Activated CD8-positive, alpha-beta memory T cell treated with anti-CD3 and anti-CD28 coated beads, Interleukin-2, amount 50 U/mL, for 24 hours (primary cell): ENCODE results near the gene S100A2.

ENCODE experiments used
- DNase-seq: peaks from one replicate; pipeline ENCODE4 v3.0.0-alpha.2; 2020; ENCODE audit errors: extremely low read depth

The S100A2 gene

GRCh38 chr1:153565529-153566374, at the start of gene S100A2:
S100A2 (minus strand) TSS chr1:153565844; CDS start chr1:153563877, 1,967 bp downstream.
- no peak for DNase-seq

DNA sequence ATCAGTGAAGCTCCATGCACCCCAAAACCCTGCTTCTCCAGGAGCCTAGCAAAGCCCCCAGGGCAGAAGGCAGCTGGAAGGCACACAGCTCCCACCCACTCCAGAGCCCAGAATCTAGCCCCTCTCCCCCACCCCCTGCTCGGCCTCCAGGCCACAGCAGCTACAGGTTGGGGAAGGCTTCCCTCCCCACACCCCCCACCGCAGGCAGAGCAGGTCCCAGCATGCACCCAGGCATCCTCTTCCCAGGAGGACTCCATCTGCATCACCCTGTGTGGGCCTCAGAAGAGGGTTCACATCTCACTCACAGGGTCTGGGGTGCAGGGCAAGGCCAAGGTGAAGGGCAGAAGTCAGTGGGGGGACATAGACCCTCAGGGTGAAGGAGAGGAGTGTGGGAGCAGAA, 49.8 kb upstream of the S100A2 start:
- DNase-seq = no peak

DNA sequence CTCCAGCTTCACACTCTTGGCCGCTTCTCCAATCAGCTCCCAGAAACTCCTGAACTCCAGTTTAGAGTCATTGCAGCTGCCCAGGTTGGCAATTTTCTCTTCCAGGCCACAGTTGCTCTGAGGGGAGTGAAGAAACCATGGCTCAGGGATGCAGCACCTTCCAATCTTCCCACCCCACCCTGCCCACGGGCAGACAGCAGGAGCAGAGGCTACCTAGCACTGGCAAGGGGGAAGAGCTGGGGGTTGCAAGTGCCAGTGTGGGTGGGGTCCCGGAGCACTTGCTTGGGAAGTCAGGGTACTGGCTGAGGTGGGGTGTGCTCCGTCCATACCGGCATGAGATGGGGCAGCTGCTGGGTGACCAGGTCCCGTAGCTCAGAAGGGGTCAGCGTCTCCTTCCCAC, 49.3 kb upstream of the S100A2 start:
- no peak for DNase-seq

DNA sequence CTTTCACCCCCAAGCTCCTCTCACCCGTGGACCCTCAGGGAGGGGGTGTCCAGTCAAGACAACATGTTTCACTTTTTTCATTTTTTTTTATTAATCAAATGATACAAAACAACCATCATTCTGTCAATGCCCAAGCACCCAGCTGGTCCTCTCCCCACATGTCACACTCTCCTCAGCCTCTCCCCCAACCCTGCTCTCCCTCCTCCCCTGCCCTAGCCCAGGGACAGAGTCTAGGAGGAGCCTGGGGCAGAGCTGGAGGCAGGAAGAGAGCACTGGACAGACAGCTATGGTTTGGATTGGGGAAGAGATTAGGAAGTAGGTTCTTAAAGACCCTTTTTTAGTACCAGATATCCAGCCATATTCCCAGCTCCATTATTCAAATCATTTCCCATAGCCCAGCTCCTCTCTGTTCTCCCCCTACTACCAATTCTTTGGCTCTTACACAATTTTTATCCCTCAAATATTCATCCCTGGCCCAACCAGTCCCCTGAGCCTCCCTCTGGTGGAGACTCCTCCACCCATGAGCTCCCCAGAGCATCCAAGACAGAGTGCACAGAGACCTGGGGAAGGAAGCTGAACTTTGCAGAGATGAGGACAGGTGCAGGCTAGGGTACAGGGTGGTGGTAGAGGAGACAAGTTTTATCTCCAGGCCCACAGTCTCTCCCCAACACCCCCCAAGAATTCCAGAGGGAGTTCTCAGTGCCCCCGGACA, 48.7 kb upstream of the S100A2 start:
- DNase-seq = no peak

- DNase-seq = no peak
Measured at GRCh38 chr1:153613406-153613805, 47.8 kb upstream of the S100A2 start.

DNA sequence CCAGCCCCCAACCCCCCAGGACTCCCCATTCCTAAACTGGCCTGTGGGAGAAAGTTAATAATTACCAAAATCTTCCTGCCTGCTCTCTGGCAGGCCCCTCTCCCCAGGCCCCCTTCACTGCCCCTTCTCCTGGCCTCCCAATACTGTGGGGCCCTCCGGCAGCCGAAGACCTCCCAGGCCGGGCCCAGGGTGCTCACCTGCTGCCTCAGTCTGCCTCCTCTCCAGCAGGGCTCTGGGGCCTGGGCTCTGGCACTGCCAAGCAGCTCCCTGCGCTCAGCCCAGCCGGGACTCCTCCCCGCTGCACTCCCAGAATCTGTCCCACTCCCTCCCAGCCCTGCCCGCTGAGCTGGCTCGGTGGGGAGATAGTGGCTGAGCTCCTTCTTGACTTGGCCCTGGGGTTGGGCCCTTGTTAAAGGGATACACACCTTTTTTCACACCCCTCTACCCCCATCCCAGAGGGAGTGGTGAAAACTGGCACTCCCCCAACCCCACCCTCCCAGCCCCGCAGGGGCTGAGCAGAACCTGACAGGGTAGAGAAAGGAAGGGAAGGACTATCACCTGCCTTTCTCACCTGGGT, 47.2 kb upstream of the S100A2 start, which contains the start of gene S100A16:
TSS of gene S100A16 (minus strand) at position 383 of the 577 bp plus-strand sequence. CDS start 4,986 bp downstream, outside the sequence.
- DNase-seq = no peak

- DNase-seq = no peak
Measured at GRCh38 chr1:153612111-153612754, 46.6 kb upstream of the S100A2 start.

- DNase-seq = no peak
Measured at GRCh38 chr1:153611356-153611755, 45.7 kb upstream of the S100A2 start.

- no peak for DNase-seq
Measured at GRCh38 chr1:153610811-153611301, 45.2 kb upstream of the S100A2 start.

DNA sequence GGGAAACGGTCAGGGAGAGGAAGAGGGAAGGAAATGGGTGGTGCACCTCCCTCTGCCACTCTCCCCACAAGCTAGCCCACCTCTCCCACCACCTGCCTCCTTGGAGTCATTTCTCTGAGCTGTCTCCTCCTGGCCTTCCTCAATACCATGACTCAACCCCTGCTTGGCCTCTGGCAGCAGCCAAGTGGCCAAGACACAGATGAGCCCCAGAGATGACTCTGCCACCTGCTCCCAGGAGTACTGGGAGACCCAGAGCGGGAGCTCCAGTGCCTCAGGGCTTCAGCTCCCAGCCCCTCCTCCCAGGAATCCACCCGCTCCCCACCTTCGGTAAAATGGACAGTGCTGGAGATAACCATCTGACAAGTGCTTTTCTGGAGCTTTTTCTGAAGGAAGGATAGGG, 44.7 kb upstream of the S100A2 start:
- DNase-seq = no peak

DNA sequence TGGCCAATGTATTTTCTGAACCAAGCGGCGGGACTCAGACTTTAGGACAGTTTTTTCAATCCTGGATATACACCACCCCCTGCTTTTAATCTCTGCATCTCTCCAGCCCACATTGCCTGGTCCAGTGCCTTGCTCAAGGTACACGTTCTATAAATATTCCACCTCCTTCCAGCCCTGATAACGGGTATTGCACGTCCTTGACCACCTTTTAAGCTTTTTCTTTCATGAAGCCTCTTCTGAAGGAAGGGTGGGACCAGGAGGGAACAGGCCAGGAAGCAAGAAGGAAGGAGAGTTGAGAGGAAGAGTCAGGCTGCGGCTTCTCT, 43.9 kb upstream of the S100A2 start:
- DNase-seq = no peak

DNA sequence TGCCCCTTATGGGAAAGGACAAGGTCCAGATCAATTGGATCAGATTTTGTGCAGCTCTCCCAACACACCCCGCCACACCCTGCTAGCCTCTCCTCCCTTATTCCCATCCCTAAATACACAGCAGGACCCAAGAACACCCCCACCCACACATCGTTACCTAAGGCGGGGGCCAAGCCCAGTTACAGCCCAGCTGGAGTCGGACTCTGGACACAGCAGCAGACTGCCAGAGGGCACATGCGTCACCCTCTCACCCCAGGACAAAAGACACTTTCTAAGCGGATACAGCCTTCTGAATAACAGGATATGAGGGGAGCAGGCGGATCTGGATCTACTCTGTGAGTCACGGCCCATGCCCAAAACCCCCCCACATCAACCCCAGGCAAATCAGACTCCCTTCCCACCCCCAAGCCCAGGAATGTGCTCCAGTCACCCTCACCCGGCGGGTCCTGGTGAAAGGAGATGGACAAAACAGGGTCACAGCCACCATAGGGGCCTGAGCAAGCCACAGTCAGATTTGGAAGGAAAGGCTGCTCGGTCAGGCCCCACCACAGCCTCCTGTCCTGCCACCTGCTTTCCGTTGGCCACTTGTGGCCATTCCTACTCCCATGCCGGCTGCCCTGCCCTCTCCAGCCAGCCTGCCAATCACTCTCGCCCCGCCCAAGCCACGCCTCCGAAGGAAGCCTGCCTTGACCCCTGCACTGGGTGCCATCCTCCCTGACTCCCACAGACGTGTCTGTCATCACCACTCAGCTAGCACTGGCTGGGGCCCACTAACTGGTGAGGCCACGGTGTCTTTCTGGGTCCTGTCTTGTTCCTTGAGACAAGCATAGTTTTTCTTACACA, 43.3 kb upstream of the S100A2 start:
- DNase-seq = no peak

GRCh38 chr1:153608089-153608682, 42.5 kb upstream of the S100A2 start:
- no peak for DNase-seq

GRCh38 chr1:153607381-153607780, 41.7 kb upstream of the S100A2 start:
- no peak for DNase-seq

DNA sequence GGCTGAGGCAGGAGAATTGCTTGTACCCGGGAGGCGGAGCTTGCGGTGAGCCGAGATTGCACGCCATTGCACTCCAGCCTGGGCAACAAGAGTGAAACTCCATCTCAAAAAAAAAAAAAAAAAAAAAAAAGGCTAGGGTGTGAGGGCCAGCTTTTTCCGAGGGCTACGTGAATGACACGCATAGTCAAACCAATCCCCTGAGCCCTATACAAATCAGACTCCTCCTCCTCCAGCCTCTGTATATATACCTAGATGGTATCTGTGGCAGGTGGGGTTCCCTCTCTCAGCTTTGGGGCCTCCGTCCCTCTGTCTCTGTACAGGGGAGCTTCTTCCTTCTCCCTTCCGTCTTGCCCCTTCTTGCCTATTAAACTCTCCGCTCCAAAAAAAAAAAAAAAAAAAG, 40.5 kb upstream of the S100A2 start:
- DNase-seq = no peak

- no peak for DNase-seq
Measured at GRCh38 chr1:153602749-153603148, 37.1 kb upstream of the S100A2 start.

- DNase-seq = no peak
Measured at GRCh38 chr1:153599847-153600246, 34.2 kb upstream of the S100A2 start.

DNA sequence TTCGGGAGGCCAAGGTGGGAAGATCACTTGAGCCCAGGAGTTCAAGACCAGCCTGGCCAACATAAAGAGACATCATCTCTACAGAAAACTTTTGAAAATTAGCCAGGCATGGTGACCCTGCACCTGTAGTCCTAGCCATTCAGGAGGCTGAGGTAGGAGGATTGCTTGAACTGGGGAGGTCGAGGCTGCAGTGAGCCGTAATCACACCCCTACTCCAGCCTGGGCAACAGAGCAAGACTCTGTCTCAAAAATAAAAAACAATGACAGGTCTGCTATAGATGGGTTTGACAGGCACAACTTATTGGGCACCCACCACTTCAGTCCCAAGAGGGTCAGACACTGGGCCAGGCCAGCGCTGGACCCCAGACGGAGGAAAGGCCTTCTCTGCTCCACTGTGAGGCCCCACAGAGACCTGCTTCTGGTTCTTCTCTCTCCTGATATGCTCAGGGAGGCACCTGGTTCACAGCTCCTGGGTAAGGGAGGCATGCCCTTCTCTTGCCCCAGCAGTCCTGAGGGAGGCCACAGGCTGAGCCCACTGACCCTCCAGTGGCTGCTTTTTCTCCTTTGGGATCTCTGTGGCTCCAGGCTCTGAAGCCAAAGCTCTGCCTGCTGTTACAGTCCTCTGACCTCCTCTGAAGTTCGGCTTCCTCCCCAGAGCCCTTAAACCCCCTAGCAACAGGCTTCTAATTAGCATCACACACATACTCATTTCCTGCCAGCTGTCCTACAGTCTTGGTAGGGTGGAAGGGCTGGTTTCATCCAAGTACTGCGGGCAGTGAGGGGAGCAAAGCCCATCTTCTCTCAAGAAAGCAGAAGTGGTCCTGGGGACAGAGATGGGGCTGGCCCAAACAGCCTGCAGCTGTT, 32.9 kb upstream of the S100A2 start:
- no peak for DNase-seq

DNA sequence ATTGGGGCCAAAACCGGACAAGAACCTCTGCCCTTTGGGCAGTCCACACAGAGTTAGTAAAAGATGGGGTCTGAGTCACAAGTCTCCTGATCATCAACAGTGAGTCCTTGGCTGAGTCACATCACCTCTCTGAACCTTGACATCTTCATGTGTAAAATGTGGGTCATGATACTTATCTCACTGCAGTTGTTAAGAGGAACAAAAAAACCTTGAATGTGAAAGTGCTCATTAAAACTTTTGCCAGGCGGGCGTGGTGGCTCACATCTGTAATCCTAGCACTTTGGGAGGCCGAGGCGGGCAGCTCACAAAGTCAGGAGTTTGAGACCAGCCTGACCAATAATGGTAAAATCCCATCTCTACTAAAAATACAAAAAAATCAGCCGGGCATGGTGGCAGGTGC, 31.6 kb upstream of the S100A2 start:
- no peak for DNase-seq

DNA sequence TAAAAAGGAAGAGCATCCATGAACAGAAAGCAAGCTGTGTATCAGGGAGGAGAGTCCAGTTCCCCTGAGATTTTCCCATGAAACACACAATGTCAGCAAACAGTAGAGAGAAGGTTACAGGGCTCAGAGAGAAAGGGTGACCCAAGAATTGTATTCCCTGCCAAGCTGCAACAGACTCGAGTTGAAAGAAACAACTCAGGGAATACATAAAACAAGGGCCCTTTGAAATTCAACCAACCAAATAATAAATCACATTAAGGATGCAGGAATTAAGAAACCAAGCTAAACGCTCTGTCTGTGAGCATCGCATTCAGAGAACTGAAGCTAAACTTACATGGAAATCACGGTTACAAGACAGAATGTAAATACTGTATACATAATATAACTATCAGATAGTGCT, 27.1 kb upstream of the S100A2 start:
- no peak for DNase-seq
